HEK293T (cell line): Measurements from ENCODE around the gene TTC9B.

Source experiments
- FOXK2 ChIP-seq: fragments of 450-650 bp; IDR thresholded peaks from 2 replicates; pipeline ENCODE4 v1.6.1; 2016; ENCODE audit warnings: mild to moderate bottlenecking
- NFRKB ChIP-seq: fragments of 450-650 bp; IDR thresholded peaks from 2 replicates; pipeline ENCODE4 v1.6.1; 2016; ENCODE audit warnings: mild to moderate bottlenecking, moderate library complexity
- ZNF384 ChIP-seq: fragments of 450-650 bp; IDR thresholded peaks from 2 replicates; pipeline ENCODE4 v1.6.1; 2016

DNA sequence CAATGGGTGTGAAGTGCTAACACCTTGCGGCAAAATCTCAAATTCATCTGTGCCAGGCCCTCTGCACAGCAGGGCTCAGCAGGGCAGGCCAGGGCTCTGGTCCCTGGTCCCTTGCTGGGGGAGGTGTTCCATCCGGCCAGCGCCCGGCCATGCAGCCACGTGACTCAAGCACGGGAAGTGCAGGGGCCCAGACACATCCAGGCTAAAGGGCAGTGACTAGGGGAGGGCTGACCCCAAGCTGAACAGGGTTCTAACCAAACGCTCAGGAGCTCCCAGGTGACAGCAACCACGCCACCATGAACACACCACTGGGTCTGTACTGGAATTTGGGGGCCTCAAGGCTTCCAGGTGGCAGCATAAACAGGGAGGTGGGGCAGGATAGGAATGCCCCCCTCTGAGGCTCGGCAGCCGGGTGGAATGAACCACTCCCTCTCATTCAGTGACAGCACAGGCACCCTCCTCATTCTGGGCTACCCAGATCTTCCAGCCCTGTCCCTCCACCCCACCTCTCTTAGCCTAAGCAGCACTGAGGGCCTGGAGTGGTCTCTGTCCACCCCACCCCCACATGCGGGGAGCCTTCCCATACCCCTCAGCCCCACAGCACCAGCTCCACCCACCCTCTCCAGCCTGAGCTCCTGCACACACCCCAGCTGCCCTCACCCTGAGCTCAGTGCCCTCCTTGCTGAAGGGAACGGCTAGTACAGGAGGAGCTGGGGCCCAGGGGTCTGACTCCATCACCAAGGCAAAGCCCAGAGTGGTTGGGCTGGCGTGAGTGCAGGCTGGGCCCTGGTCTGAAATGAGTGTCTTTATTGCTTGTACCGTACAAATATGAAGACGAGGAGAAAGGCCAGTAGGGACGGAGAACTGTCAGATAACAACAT, 13.6 kb upstream of the TTC9B start:
- TF ChIP-seq FOXK2 (no peak), NFRKB (no peak), ZNF384 (no peak)
